ENCODE measurements around the gene THSD4. TPM values are rescaled to one million over a fixed set of nuclear protein-coding genes. Genes with fewer than 3 reads are reported as not detected.
"Not testable (repeated sequence)": the region's sequence is repeated elsewhere in the genome, so short reads cannot be mapped to it uniquely, and the experiment has no call there.

The THSD4 gene
- total and polyA plus RNA-seq, 2 experiments from 2014 or later: 5.1 to 25.5 TPM

DNA sequence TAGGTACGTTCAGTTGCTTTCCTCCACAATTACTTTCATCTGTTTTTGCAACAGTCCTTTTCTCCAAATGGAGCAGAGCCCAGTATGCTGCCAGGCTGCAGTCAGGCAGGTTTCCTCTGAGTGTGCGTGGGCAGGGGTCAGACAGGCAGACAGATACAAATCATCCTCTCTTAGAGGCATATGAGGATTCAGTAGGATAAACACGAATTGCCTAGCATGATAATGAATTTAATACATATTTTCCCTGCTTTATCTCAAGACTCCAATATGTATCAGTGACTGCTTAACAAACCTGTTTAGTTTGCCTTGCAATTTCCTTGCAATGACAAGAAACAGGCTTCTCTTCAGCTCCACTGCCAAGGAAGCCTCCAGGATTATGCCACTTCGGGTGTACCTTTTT lies 554.4 kb downstream of the THSD4 start:
- Histone ChIP-seq H3K36me3 (no peaks in the 10 kb centered on the region), H3K4me3 (no peak overlapping the region), H3K9me3 (ENCODE audit: low read depth) (no peaks in the 10 kb centered on the region), H3K27ac (no peak overlapping the region), H3K27me3 (no peaks in the 10 kb centered on the region), H3K4me1 (ENCODE audit: low read depth) (no peaks in the 10 kb centered on the region)
- TF ChIP-seq, protein P1, sequence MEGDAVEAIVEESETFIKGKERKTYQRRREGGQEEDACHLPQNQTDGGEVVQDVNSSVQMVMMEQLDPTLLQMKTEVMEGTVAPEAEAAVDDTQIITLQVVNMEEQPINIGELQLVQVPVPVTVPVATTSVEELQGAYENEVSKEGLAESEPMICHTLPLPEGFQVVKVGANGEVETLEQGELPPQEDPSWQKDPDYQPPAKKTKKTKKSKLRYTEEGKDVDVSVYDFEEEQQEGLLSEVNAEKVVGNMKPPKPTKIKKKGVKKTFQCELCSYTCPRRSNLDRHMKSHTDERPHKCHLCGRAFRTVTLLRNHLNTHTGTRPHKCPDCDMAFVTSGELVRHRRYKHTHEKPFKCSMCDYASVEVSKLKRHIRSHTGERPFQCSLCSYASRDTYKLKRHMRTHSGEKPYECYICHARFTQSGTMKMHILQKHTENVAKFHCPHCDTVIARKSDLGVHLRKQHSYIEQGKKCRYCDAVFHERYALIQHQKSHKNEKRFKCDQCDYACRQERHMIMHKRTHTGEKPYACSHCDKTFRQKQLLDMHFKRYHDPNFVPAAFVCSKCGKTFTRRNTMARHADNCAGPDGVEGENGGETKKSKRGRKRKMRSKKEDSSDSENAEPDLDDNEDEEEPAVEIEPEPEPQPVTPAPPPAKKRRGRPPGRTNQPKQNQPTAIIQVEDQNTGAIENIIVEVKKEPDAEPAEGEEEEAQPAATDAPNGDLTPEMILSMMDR (IDR thresholded peaks at IDR 0.05; ENCODE audit: low read depth, low read length): no peak
- DNase-seq (ENCODE audit: low read depth in 1 of 2, low spot score in 1 of 2): no peak

DNA sequence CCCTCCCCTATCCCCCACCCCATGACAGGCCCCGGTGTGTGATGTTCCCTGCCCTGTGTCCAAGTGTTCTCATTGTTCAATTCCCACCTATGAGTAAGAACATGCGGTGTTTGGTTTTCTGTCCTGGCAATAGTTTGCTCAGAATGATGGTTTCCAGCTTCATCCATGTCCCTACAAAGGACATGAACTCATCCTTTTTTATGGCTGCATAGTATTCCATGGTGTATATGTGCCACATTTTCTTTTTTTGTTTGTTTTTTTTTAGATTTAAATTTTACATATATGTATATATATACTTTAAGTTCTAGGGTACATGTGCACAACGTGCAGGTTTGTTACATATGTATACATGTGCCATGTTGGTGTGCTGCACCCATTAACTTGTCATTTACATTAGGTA lies 555.0 kb downstream of the THSD4 start:
- not testable (repeated sequence) for H3K27ac ChIP-seq; H3K36me3 ChIP-seq; H3K9me3 ChIP-seq (ENCODE audit: low read depth); H3K27me3 ChIP-seq; H3K4me3 ChIP-seq; H3K4me1 ChIP-seq (ENCODE audit: low read depth); DNase-seq (ENCODE audit: low read depth in 1 of 2, low spot score in 1 of 2)

DNA sequence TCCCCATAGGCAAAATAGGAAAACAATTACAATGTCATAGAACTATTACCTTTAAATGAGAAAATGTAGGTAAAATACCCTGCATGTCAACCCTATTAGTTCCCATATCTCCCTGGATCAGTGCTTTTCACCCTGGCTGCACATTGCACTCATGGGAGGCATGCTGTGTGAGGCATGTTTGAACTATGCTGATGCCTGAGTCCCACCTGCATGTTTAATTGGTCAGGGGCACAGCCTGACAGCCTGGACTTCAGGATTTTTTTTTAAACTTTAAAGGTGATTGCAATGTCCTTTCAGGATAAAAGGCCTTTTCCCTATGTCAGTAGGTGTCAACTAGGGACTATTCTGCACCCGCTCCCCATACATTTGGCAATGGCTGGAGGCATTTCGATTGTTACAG lies 559.1 kb downstream of the THSD4 start:
- Histone ChIP-seq H3K36me3 (no peaks in the 10 kb centered on the region), H3K9me3 (ENCODE audit: low read depth) (no peaks in the 10 kb centered on the region), H3K27ac (no peak overlapping the region), H3K4me3 (no peak overlapping the region), H3K4me1 (ENCODE audit: low read depth) (peaks cover 14% of the 10 kb centered on the region), H3K27me3 (no peaks in the 10 kb centered on the region)
- TF ChIP-seq, protein P1 (IDR thresholded peaks at IDR 0.05; ENCODE audit: low read depth, low read length): no peak
- no peak for DNase-seq (ENCODE audit: low read depth in 1 of 2, low spot score in 1 of 2)

DNA sequence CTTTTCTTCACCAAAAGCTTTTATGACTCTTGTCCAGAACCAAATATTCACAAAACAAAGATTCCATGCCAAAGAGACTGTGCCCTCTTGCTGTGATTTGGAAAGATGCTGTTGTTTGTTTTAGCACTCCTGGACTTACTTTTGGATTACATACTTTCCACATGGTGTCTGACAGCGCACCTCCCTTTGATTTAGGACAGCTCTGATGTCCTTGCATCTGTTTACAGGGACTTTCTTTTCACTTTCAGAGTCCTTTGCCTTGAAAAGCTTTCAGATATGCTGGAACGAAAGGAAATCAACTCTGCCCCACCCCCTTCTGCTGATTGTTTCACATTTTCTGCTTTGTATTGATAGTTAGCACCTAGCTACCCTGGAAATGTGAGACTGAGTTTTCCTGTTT lies 562.1 kb downstream of the THSD4 start:
- Histone ChIP-seq H3K9me3 (ENCODE audit: low read depth) (no peaks in the 10 kb centered on the region), H3K27ac (no peak overlapping the region), H3K4me3 (no peak overlapping the region), H3K27me3 (no peaks in the 10 kb centered on the region), H3K4me1 (ENCODE audit: low read depth) (peaks cover 20% of the 10 kb centered on the region), H3K36me3 (no peaks in the 10 kb centered on the region)
- TF ChIP-seq, protein P1 (IDR thresholded peaks at IDR 0.05; ENCODE audit: low read depth, low read length): no peak
- DNase-seq (ENCODE audit: low read depth in 1 of 2, low spot score in 1 of 2): no peak

DNA sequence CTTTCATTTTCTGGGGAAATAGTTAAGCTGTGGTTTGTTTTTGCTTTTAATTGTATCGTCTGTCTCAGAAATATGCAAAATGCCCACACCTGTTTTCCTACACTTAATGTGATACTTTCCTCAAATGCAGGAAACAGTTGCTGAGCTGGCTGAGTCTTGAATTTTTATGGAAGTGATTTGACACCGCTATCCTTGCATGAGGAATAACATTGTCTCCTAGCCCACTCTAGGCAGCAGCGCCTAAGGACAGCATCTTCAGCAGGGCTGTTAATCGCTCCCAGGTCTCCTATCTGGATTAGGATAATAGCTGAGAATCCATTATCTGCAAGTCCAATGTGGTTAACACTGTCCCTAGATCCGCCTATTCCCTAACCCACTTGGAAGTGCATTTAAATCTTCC lies 562.5 kb downstream of the THSD4 start:
- TF ChIP-seq, protein P1 (IDR thresholded peaks at IDR 0.05; ENCODE audit: low read depth, low read length): no peak

DNA sequence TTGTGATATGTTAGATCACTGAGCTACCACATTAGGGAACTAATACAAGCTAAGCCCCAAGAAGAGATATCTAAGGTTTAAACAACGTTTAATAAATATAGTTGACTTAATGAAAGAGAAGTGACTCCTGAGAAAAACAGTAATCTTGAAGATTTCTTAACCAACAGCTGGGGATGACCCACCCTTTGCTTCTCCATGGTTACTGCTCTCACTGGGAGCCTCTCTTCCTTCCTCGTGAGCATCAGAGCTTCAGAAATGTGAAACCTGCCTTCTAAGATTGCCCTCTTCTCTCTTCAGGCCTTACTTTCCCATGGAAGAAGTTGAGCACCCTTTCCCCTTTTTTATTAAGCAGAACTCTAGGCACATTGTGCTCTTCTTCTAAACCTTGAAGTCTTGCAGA lies 562.9 kb downstream of the THSD4 start:
- TF ChIP-seq, protein P1 (IDR thresholded peaks at IDR 0.05; ENCODE audit: low read depth, low read length): no peak
- H3K4me1 ChIP-seq (ENCODE audit: low read depth): peaks cover 20% of the 10 kb centered on the region
- H3K9me3 ChIP-seq (ENCODE audit: low read depth): no peaks in the 10 kb centered on the region
- no peak overlapping the region for H3K4me3 ChIP-seq
- H3K27ac ChIP-seq: no peak overlapping the region
- H3K27me3 ChIP-seq: no peaks in the 10 kb centered on the region
- no peak for DNase-seq (ENCODE audit: low read depth in 1 of 2, low spot score in 1 of 2)
- H3K36me3 ChIP-seq: no peaks in the 10 kb centered on the region

More for the DNA sequence above, 562.5 kb downstream of the THSD4 start:
- Histone ChIP-seq H3K9me3 (ENCODE audit: low read depth) (no peaks in the 10 kb centered on the region), H3K36me3 (no peaks in the 10 kb centered on the region), H3K4me3 (no peak overlapping the region), H3K27me3 (no peaks in the 10 kb centered on the region), H3K4me1 (ENCODE audit: low read depth) (peaks cover 20% of the 10 kb centered on the region), H3K27ac (no peak overlapping the region)
- DNase-seq (ENCODE audit: low read depth in 1 of 2, low spot score in 1 of 2): no peak

All from cardiac muscle cell (in vitro differentiated cells and primary cell).